ENCODE data around the gene BCL7A. TPM values are rescaled to one million over a fixed set of nuclear protein-coding genes. Genes with fewer than 3 reads are reported as not detected.
A peak's percentile ranks its signal among the peaks of the same experiment; 100 is the strongest.

BCL7A gene
- 14.5 TPM for total RNA-seq (2021; ENCODE audit: unreplicated experiment)
- polyA plus RNA-seq (2012; ENCODE audit: insufficient read length), result 15.1 TPM
- Bru-seq, nascent RNA, result percentile 63 among the genes with signal in this experiment
- BruChase-seq, experiment 1, labeled RNA remaining after a 2-hour chase, result percentile 67 among the genes with signal in this experiment
- percentile 62 among the genes with signal in this experiment for BruChase-seq, experiment 2, labeled RNA remaining after a 6-hour chase
- long read RNA-seq, full-length matches to known transcripts, result 12 of 20 reads
- long read RNA-seq, partial matches to known transcripts, result 5 of 20 reads
- long read RNA-seq, other reads (novel, unspliced or antisense), result 3 of 20 reads

- Histone ChIP-seq H3K27ac (ENCODE audit: low read length) (peak within 1 kb of the TSS; percentile 90), H3K36me3 (ENCODE audit: control insufficient read depth, insufficient read depth, low read length) (no peaks in the 10 kb centered on the region; the same call in 1 of the 2 replicates), H3K4me1 (ENCODE audit: control insufficient read depth, insufficient read depth, low read length) (peaks cover 15% of the 10 kb centered on the region), H3K4me3 (ENCODE audit: low read depth in 2 of 2, low read length in 2 of 2) (peak within 1 kb of the TSS; percentile 69 to 76), H3K9me3 (ENCODE audit: control insufficient read depth, insufficient read depth, low read depth, low read length) (no peaks in the 10 kb centered on the region), H3K27me3 (ENCODE audit: control insufficient read depth, insufficient read depth, low read length) (no peaks in the 10 kb centered on the region)
- peak; percentile 44; the same call in 1 of the 2 replicates for TF ChIP-seq SIN3A (IDR thresholded peaks at IDR 0.05; ENCODE audit: borderline replicate concordance, insufficient read depth, low read depth, low read length)
- TF ChIP-seq TCF7L2 (IDR thresholded peaks at IDR 0.05; ENCODE audit: low read depth, low read length), result peak; percentile 32; the same call in 1 of the 2 replicates
- TF ChIP-seq POLR2AphosphoS5 (IDR thresholded peaks at IDR 0.05; ENCODE audit: low read depth, low read length), result 0 out of 2 replicates have a peak, but pooled peaks have one; percentile 36
- no peak for TF ChIP-seq REST (IDR thresholded peaks at IDR 0.05; ENCODE audit: insufficient read depth in 1 of 2, low read depth in 2 of 2, low read length in 1 of 2)
- BruUV-seq (replicated peaks), result no TSS peak
- POLR2A ChIA-PET, result no interaction called here
- intact Hi-C loops (cut with micrococcal nuclease; ENCODE audit: unreplicated experiment) (no loop called here), in situ Hi-C loops (cut with HindIII; ENCODE audit: low pct_unique_long_range_greater_than_20kb, low sequenced_read_pairs) (no loop called here)
- CTCF ChIA-PET, result no interaction called here
- peak; percentile 81 for ATAC-seq
- no peak for DNase-seq (ENCODE audit: low read depth, low spot score)
Observed at GRCh38 chr12:122021822-122022392, at the start of gene BCL7A. Gene BCL7A (plus strand): TSS chr12:122021884. CDS start chr12:122022092, 208 bp downstream.

DNA sequence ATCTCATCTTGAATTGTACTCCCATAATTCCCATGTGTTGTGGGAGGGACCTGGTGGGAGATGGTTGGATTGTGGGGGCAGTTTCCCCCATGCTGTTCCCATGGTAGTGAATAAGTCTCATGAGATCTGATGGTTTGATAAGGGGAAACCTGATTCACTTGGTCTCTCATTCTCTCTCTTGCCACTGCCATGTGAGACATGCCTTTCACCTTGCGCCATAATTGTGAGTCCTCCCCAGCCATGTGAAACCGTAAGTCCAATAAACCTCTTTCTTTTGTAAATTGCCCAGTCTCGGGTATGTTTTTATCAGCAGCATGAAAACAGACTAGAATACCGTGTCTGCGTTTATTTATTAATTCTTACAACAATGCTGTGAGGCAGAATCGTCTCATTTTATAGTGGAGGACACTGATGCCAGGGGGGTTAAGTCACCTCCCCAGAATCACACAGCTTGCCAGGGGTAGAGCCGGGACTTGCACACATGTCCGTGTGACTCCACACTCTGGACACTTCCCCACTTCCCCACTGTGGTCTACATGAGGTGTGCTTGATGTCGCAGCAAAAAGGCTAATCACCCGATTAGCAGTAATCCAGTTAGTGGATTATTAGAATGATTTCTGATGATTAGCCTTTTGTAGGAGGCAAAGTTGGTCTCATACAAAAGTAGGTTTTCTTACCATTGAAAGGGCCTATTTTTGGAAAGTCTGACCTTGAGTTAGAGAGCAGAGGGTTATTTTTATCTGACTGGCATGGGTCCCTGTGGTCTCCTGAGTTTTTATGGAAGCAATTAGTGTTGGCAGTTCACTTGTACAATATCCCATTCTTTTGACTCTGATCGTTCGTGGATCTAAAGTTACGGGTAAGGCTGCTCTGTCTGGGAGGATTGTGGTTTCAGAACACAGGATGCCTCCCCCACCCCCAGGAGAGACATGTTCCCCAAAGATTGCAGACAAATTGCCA lies 47.4 kb upstream of the BCL7A start:
- ChIA-PET CTCF (no interaction called here), POLR2A (no interaction called here)
- Histone ChIP-seq H3K4me1 (ENCODE audit: control insufficient read depth, insufficient read depth, low read length) (no peaks in the 10 kb centered on the region), H3K27ac (ENCODE audit: low read length) (no peak overlapping the region), H3K36me3 (ENCODE audit: control insufficient read depth, insufficient read depth, low read length) (no peaks in the 10 kb centered on the region), H3K4me3 (ENCODE audit: low read depth in 2 of 2, low read length in 2 of 2) (no peak overlapping the region), H3K9me3 (ENCODE audit: control insufficient read depth, insufficient read depth, low read depth, low read length) (no peaks in the 10 kb centered on the region), H3K27me3 (ENCODE audit: control insufficient read depth, insufficient read depth, low read length) (no peaks in the 10 kb centered on the region)
- ATAC-seq, result no peak
- in situ Hi-C loops (cut with HindIII; ENCODE audit: low pct_unique_long_range_greater_than_20kb, low sequenced_read_pairs) (no loop called here), intact Hi-C loops (cut with micrococcal nuclease; ENCODE audit: unreplicated experiment) (no loop called here)
- TF ChIP-seq REST (IDR thresholded peaks at IDR 0.05; ENCODE audit: insufficient read depth in 1 of 2, low read depth in 2 of 2, low read length in 1 of 2) (no peak), CTCF (IDR thresholded peaks at IDR 0.05) (no peak), TCF7L2 (IDR thresholded peaks at IDR 0.05; ENCODE audit: low read depth, low read length) (no peak)
- no TSS peak for BruUV-seq (replicated peaks)
- DNase-seq (ENCODE audit: low read depth, low spot score), result no peak

Data from Panc1 (cell line).